HCT116 (cell line): Measurements from ENCODE around the gene SPATA21. TPM values are rescaled to one million over a fixed set of nuclear protein-coding genes. Genes with fewer than 3 reads are reported as not detected.
"Not testable (repeated sequence)": the region's sequence is repeated elsewhere in the genome, so short reads cannot be mapped to it uniquely, and the experiment has no call there.

Experiments
- ATAC-seq: fragments of 200-7000 bp; cut with Tn5 transposase; 2 replicates; pipeline ENCODE4 v1.9.1; 2020; ENCODE audit warnings: mild to moderate bottlenecking, moderate library complexity
- BruUV-seq: library from RNA; stranded (reverse); fragments of 400-500 nt; replicated peaks from 2 replicates; lab custom pipeline; 2021; lab: Mats Ljungman, UMichigan
- CTCF ChIA-PET: fragments of 300-600 bp; sonication (Branson Sonifier 250); formaldehyde crosslinking; loops from one replicate; lab custom pipeline; 2021; ENCODE audit warnings: antibody characterized with exemption; lab: Charles Lee
- POLR2A ChIA-PET: fragments of 300-600, 350-600 bp; sonication (Branson Sonifier 250); formaldehyde crosslinking; loops from one replicate; lab custom pipeline; 2021; ENCODE audit warnings: antibody characterized with exemption; lab: Charles Lee
- RAD21 ChIA-PET, 2 experiments: fragments of 300-600 bp; sonication (Branson Sonifier 250); formaldehyde crosslinking; loops; one replicate each; lab custom pipeline; 2023; ENCODE audit warnings: low total read pairs in 2 of 2; ENCODE audit not compliant: uncharacterized antibody in 2 of 2, unreplicated experiment in 2 of 2, low non-redundant PET in 1 of 2; lab: Charles Lee
- DNase-seq: peaks from one replicate; pipeline ENCODE4 v3.0.0-alpha.2; 2010; ENCODE audit warnings: low read depth, low spot score
- H2AFZ ChIP-seq: fragments of 200-600 bp; shearing (Covaris generic), sonication (generic); 2 replicates; pipeline ENCODE4 v1.6.1; 2017; ENCODE audit warnings: low read depth, mixed run types, mixed read lengths, antibody characterized with exemption, low read length; ENCODE audit not compliant: poor library complexity, severe bottlenecking
- H3K27ac ChIP-seq: 2 replicates; pipeline ENCODE4 v1.5.1; 2012; ENCODE audit warnings: low read depth, low read length
- H3K27me3 ChIP-seq: fragments of 200-600 bp; sonication (generic); 2 replicates; pipeline ENCODE4 v1.6.1; 2016; ENCODE audit warnings: mixed run types, low read length, mixed read lengths; ENCODE audit not compliant: insufficient read depth
- H3K36me3 ChIP-seq, 2 experiments: fragments of 200-500 bp in 1 of 2; fragments of 200-600 bp in 1 of 2; sonication (Bioruptor generic) in 1 of 2; sonication (generic) in 1 of 2; 2 replicates each; pipeline versions ENCODE4 v1.5.1 to v1.6.1; 2014 to 2016; ENCODE audit warnings: low read length in 2 of 2, inconsistent platforms in 1 of 2, mixed read lengths in 1 of 2, mixed run types in 1 of 2; ENCODE audit not compliant: insufficient read depth in 2 of 2, control insufficient read depth in 1 of 2
- H3K4me1 ChIP-seq, 2 experiments: fragments of 200-600 bp in 1 of 2; sonication (generic) in 1 of 2; 2 replicates each; pipeline versions ENCODE4 v1.5.1 to v1.6.1; 2012 to 2017; ENCODE audit warnings: low read length in 2 of 2, inconsistent platforms in 1 of 2, mild to moderate bottlenecking in 1 of 2, mixed read lengths in 1 of 2, mixed run types in 1 of 2, moderate library complexity in 1 of 2; ENCODE audit not compliant: insufficient read depth in 2 of 2, control insufficient read depth in 1 of 2
- H3K4me2 ChIP-seq: fragments of 200-600 bp; sonication (generic); 2 replicates; pipeline ENCODE4 v1.6.1; 2017; ENCODE audit warnings: mixed run types, low read length, mixed read lengths
- H3K4me3 ChIP-seq, 2 experiments: fragments of 200-600 bp in 1 of 2; sonication (generic) in 1 of 2; replicated peaks in 1 of 2; 2 replicates each; pipeline ENCODE4 v1.5.1; 2011 to 2016; ENCODE audit warnings: low read length in 2 of 2, control low read depth in 1 of 2, low read depth in 1 of 2, mild to moderate bottlenecking in 1 of 2, mixed read lengths in 1 of 2, mixed run types in 1 of 2
- H3K79me2 ChIP-seq: fragments of 200-600 bp; sonication (generic); 2 replicates; pipeline ENCODE4 v1.6.1; 2017; ENCODE audit warnings: mild to moderate bottlenecking, mixed run types, low read length, moderate library complexity, mixed read lengths; ENCODE audit not compliant: insufficient read depth
- H3K9ac ChIP-seq: fragments of 200-600 bp; sonication (generic); 2 replicates; pipeline ENCODE4 v1.6.1; 2016; ENCODE audit warnings: low read length, mixed read lengths
- H3K9me2 ChIP-seq: fragments of 200-600 bp; sonication (generic), shearing (Covaris generic); 2 replicates; pipeline ENCODE4 v1.6.1; 2017; ENCODE audit warnings: mixed run types, mild to moderate bottlenecking, moderate library complexity; ENCODE audit not compliant: insufficient read depth
- H3K9me3 ChIP-seq, 2 experiments: fragments of 200-500 bp in 1 of 2; fragments of 200-600 bp in 1 of 2; sonication (Bioruptor generic) in 1 of 2; sonication (generic) in 1 of 2; 2 replicates each; pipeline ENCODE4 v1.6.1; 2014 to 2017; ENCODE audit warnings: low read length in 2 of 2, mixed read lengths in 2 of 2, inconsistent platforms in 1 of 2, low read depth in 1 of 2, mild to moderate bottlenecking in 1 of 2, mixed run types in 1 of 2, moderate library complexity in 1 of 2; ENCODE audit not compliant: control insufficient read depth in 1 of 2, insufficient read depth in 1 of 2
- H4K20me1 ChIP-seq: fragments of 200-600 bp; sonication (generic), shearing (Covaris generic); 2 replicates; pipeline ENCODE4 v1.6.1; 2017; ENCODE audit warnings: mixed run types, mild to moderate bottlenecking, moderate library complexity; ENCODE audit not compliant: insufficient read depth
- CBX3 ChIP-seq: IDR thresholded peaks from 2 replicates; pipeline ENCODE4 v1.6.1; 2012; ENCODE audit warnings: low read depth
- CEBPB ChIP-seq: IDR thresholded peaks from 2 replicates; pipeline ENCODE4 v1.6.1; 2012; ENCODE audit warnings: low read depth
- EGR1 ChIP-seq: IDR thresholded peaks from 2 replicates; pipeline ENCODE4 v1.6.1; 2012; ENCODE audit warnings: low read depth
- EZH2phosphoT487 ChIP-seq: fragments of 200-600 bp; IDR thresholded peaks from 2 replicates; pipeline ENCODE4 v1.6.1; 2018; ENCODE audit warnings: antibody characterized with exemption, borderline replicate concordance
- JUND ChIP-seq: IDR thresholded peaks from 2 replicates; pipeline ENCODE4 v1.6.1; 2012
- RAD21 ChIP-seq: IDR thresholded peaks from 2 replicates; pipeline ENCODE4 v1.6.1; 2012; ENCODE audit warnings: low read depth, mild to moderate bottlenecking
- intact Hi-C: fragments of 100-400 bp; cut with micrococcal nuclease; formaldehyde crosslinking; loops from 2 replicates; pipeline ENCODE4 v1.10.0; 2022
- total RNA-seq: library from RNA; stranded (reverse); gene quantifications from one replicate; pipeline ENCODE4 v1.2.1, GENCODE V29; 2021; ENCODE audit not compliant: unreplicated experiment
- TF ChIP-seq, protein P1 (sequence below): IDR thresholded peaks from 2 replicates; pipeline ENCODE4 v1.6.1; 2012
- TF ChIP-seq, protein P2 (sequence below): IDR thresholded peaks from 2 replicates; pipeline ENCODE4 v1.6.1; 2012

Gene SPATA21
- total RNA-seq, 1 experiment from 2014 or later, result not detected

DNA sequence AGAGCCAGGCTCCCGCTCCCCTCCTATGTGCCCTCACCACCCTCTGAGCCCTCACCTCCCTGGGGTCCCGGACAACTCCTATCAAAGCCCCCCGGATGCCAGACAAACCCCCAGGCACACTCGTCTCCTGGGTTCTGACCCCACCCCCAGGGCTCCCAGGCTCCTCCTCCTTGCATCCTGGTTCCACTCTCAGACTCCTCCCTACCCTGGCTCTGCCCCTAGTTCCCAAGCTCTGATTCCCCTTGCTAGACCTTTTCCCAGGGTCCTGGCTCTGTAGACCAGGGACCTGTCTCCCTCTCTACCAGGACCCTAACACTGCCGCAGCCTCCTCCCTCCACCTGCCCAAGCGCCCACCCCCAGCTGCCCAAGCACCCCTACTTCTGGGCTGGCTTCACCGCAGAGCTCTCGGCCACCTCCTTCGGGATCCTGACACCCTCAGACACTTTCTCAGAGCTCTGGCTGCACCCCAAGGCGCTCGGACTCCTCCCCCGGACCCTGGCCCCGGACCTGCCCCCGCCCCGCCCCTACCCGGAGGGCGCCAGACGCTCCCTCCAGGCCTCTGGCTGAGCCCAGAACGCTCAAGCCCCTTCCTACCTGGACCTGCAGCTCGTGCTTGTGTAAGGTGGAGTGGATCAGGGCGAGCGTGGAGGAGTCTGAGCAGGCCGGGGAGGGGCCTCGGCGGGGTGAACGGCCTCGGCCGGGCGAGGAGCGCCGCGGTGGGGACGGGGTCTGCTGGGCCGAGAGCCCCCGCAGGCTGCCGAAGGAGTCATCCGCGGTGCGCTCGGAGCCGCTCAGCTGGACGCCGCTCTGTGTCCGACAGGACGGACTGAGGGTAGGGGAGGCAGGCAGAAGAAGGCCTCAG, 46.6 kb upstream of the SPATA21 start:
- H3K36me3 ChIP-seq, H3K4me3 ChIP-seq, CTCF ChIA-PET, H3K4me2 ChIP-seq, H3K9me3 ChIP-seq, RAD21 ChIA-PET, H3K27ac ChIP-seq, H2AFZ ChIP-seq, H3K79me2 ChIP-seq, POLR2A ChIA-PET, DNase-seq, H3K4me1 ChIP-seq, BruUV-seq, H3K9me2 ChIP-seq, H4K20me1 ChIP-seq, H3K9ac ChIP-seq, H3K27me3 ChIP-seq, intact Hi-C loops: not testable (repeated sequence)
- ATAC-seq, result peak; percentile 54; the same call in 1 of the 2 replicates

DNA sequence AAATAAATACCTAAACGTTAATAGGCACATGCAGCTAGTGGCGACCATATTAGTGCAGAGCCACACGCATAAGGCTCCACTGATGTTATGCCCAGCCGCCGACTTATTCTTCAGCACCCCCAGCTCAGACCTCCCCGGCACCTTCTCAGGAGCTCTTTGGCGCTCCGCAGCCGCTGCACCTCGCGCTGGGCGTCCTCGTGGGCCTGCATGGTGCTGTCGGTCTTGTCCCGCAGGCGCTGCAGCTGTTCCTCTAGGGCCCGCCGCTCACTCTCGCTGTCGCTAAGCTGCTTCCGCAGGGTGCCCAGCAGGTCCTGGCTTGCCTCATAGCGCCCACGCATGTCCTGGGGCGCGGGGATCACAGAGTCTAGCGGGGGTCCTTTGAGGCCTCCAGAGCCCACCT, 45.9 kb upstream of the SPATA21 start:
- BruUV-seq, RAD21 ChIA-PET, H4K20me1 ChIP-seq, H2AFZ ChIP-seq, POLR2A ChIA-PET, DNase-seq, ATAC-seq, H3K27me3 ChIP-seq, H3K4me2 ChIP-seq, H3K9me2 ChIP-seq, H3K9ac ChIP-seq, H3K9me3 ChIP-seq, H3K4me1 ChIP-seq, H3K36me3 ChIP-seq, intact Hi-C loops, H3K27ac ChIP-seq, H3K4me3 ChIP-seq, CTCF ChIA-PET, H3K79me2 ChIP-seq: not testable (repeated sequence)

DNA sequence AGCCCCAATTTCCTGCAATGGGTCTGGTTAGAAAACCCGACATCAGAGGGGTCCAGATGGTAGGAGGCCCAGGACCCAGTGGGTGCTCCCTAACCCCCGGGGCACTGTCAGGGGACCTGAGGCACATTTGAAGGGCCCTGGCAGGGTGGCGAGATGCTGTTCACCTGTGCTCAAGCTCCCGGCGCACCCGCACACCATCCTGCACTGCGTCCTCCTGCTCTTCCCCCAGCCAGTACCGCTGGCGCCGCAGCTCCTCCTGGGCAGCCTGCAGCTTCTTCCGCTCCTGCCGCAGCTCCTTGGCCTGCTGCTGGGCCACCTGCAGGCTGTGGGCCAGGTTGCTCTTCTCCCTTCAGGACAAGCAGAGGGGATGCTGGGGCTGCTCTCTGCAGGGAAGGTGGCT, 40.9 kb upstream of the SPATA21 start:
- CTCF ChIA-PET, result no interaction called here
- no peak overlapping the region for H3K4me2 ChIP-seq

More for the DNA sequence above, 40.9 kb upstream of the SPATA21 start:
- no TSS peak for BruUV-seq
- Histone ChIP-seq H3K36me3 (peaks cover 5 to 7% of the 10 kb centered on the region in 2 experiments; a peak in 2 of 4 replicates), H3K27me3 (no peaks in the 10 kb centered on the region), H2AFZ (no peak overlapping the region), H3K4me1 (no peaks in the 10 kb centered on the region), H3K9ac (no peak overlapping the region), H3K9me2 (no peaks in the 10 kb centered on the region), H3K79me2 (no peaks in the 10 kb centered on the region), H3K4me3 (no peak overlapping the region), H4K20me1 (no peaks in the 10 kb centered on the region), H3K27ac (no peak overlapping the region), H3K9me3 (no peaks in the 10 kb centered on the region)
- ChIA-PET RAD21 (no interaction called here), POLR2A (no interaction called here)
- intact Hi-C loops, result no loop called here
- TF ChIP-seq EZH2phosphoT487, result no peak
- no peak for TF ChIP-seq JUND
- no peak for TF ChIP-seq RAD21
- TF ChIP-seq EGR1, result no peak
- TF ChIP-seq, protein P1, sequence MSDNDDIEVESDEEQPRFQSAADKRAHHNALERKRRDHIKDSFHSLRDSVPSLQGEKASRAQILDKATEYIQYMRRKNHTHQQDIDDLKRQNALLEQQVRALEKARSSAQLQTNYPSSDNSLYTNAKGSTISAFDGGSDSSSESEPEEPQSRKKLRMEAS, result no peak
- no peak for TF ChIP-seq CBX3
- TF ChIP-seq, protein P2, sequence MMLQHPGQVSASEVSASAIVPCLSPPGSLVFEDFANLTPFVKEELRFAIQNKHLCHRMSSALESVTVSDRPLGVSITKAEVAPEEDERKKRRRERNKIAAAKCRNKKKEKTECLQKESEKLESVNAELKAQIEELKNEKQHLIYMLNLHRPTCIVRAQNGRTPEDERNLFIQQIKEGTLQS, result no peak
- TF ChIP-seq CEBPB, result no peak
- no peak for DNase-seq
- no peak for ATAC-seq
